Neuronal stem cell (in vitro differentiated cells): ENCODE measurements around the gene PRIMPOL.
"Not testable (repeated sequence)": the region's sequence is repeated elsewhere in the genome, so short reads cannot be mapped to it uniquely, and the experiment has no call there.

Source experiments
- DNase-seq: peaks from one replicate; pipeline ENCODE4 v3.0.0-alpha.2; 2013; ENCODE audit warnings: low spot score
- H2AFZ ChIP-seq: one replicate; pipeline ENCODE4 v1.6.1; 2013; ENCODE audit warnings: mild to moderate bottlenecking, low read length, inconsistent platforms
- H2AK5ac ChIP-seq: 2 replicates; pipeline ENCODE4 v1.6.1; 2013; ENCODE audit warnings: low read depth, mild to moderate bottlenecking, inconsistent platforms, low read length, moderate library complexity, mixed read lengths
- H2BK120ac ChIP-seq: 2 replicates; pipeline ENCODE4 v1.6.1; 2013; ENCODE audit warnings: low read depth, mild to moderate bottlenecking, inconsistent platforms, low read length, moderate library complexity, mixed read lengths
- H2BK12ac ChIP-seq: one replicate; pipeline ENCODE4 v1.6.1; 2013; ENCODE audit warnings: low read length, inconsistent platforms
- H2BK15ac ChIP-seq: 2 replicates; pipeline ENCODE4 v1.6.1; 2013; ENCODE audit warnings: mild to moderate bottlenecking, low read length, inconsistent platforms, mixed read lengths
- H2BK5ac ChIP-seq: one replicate; pipeline ENCODE4 v1.6.1; 2013; ENCODE audit warnings: inconsistent platforms, mild to moderate bottlenecking, low read length, moderate library complexity
- H3K14ac ChIP-seq: one replicate; pipeline ENCODE4 v1.6.1; 2013; ENCODE audit warnings: low read length, inconsistent platforms
- H3K18ac ChIP-seq: 2 replicates; pipeline ENCODE4 v1.6.1; 2013; ENCODE audit warnings: low read length, inconsistent platforms
- H3K23ac ChIP-seq: 2 replicates; pipeline ENCODE4 v1.6.1; 2013; ENCODE audit warnings: low read depth, mild to moderate bottlenecking, mixed read lengths, low read length, inconsistent platforms; ENCODE audit not compliant: poor library complexity
- H3K27ac ChIP-seq: replicated peaks from 3 replicates; pipeline ENCODE4 v1.5.1; 2013; ENCODE audit warnings: low read length, inconsistent platforms
- H3K27me3 ChIP-seq, 3 experiments: 2 replicates each; pipeline ENCODE4 v1.6.1; 2013; ENCODE audit warnings: low read length in 3 of 3, mild to moderate bottlenecking in 2 of 3, inconsistent platforms in 1 of 3, low read depth in 1 of 3, mixed read lengths in 1 of 3, moderate library complexity in 1 of 3; ENCODE audit not compliant: control insufficient read depth in 3 of 3, insufficient read depth in 3 of 3
- H3K36me3 ChIP-seq, 2 donors: replicated peaks in 1 of 2; 2 replicates each; pipeline ENCODE4 v1.6.1; 2013; ENCODE audit warnings: low read length in 2 of 2; ENCODE audit not compliant: control insufficient read depth in 2 of 2, insufficient read depth in 2 of 2
- H3K4ac ChIP-seq: 2 replicates; pipeline ENCODE4 v1.6.1; 2013; ENCODE audit warnings: inconsistent platforms, mild to moderate bottlenecking, low read length, moderate library complexity
- H3K4me1 ChIP-seq, 2 donors: 1 replicate in 1 of 2; 2 replicates in 1 of 2; pipeline ENCODE4 v1.6.1; 2013; ENCODE audit warnings: low read length in 2 of 2, low read depth in 1 of 2; ENCODE audit not compliant: control insufficient read depth in 2 of 2, insufficient read depth in 1 of 2
- H3K4me2 ChIP-seq: one replicate; pipeline ENCODE4 v1.6.1; 2013; ENCODE audit warnings: mild to moderate bottlenecking, low read length, inconsistent platforms; ENCODE audit not compliant: insufficient read depth, poor library complexity, severe bottlenecking
- H3K4me3 ChIP-seq, 2 donors: 2 replicates each; pipeline ENCODE4 v1.5.1; 2013; ENCODE audit warnings: low read length in 2 of 2, mild to moderate bottlenecking in 2 of 2, inconsistent platforms in 1 of 2, moderate library complexity in 1 of 2
- H3K79me1 ChIP-seq: one replicate; pipeline ENCODE4 v1.6.1; 2013; ENCODE audit warnings: low read depth, mild to moderate bottlenecking, inconsistent platforms, low read length, moderate library complexity
- H3K9ac ChIP-seq: one replicate; pipeline ENCODE4 v1.6.1; 2013; ENCODE audit warnings: mild to moderate bottlenecking, low read depth, low read length, inconsistent platforms; ENCODE audit not compliant: poor library complexity
- H3K9me3 ChIP-seq, 2 donors: replicated peaks in 1 of 2; 2 replicates each; pipeline versions ENCODE3 to v1.6.1; 2013; ENCODE audit warnings: low read length in 2 of 2, mild to moderate bottlenecking in 2 of 2, inconsistent platforms in 1 of 2, low read depth in 1 of 2, mixed read lengths in 1 of 2, moderate library complexity in 1 of 2; ENCODE audit not compliant: control insufficient read depth in 2 of 2, insufficient read depth in 1 of 2
- H4K8ac ChIP-seq: one replicate; pipeline ENCODE4 v1.6.1; 2013; ENCODE audit warnings: low read depth, mild to moderate bottlenecking, inconsistent platforms, low read length, moderate library complexity
- H4K91ac ChIP-seq: one replicate; pipeline ENCODE4 v1.6.1; 2013; ENCODE audit warnings: low read length, low read depth, mild to moderate bottlenecking, inconsistent platforms; ENCODE audit not compliant: poor library complexity
- WGBS, 2 donors: extraction: QIAGEN DNeasy Blood & Tissue Kit; methylation state at CpG; one replicate each; pipeline ENCODE4 v1.1.7; 2013; ENCODE audit warnings: missing lambda C conversion rate in 2 of 2, mixed read lengths in 1 of 2; ENCODE audit not compliant: insufficient read length in 2 of 2, insufficient replicate concordance in 1 of 2; ENCODE audit errors: extremely low coverage in 2 of 2; 5-methylcytosine and 5-hydroxymethylcytosine counted together

Gene PRIMPOL

GRCh38 chr4:184732126-184732525, 82.6 kb downstream of the PRIMPOL start:
- no peak overlapping the region for H3K14ac ChIP-seq
- H4K8ac ChIP-seq = no peak overlapping the region
- no peak for DNase-seq
- no CpG with 5 or more reads among the region's 4 CpGs for WGBS, 2 donors
- H3K9ac ChIP-seq = no peak overlapping the region
- no peak overlapping the region for H2AK5ac ChIP-seq
- no peak overlapping the region for H2BK12ac ChIP-seq
- peaks cover 9% of the 10 kb centered on the region for H3K79me1 ChIP-seq
- no peak overlapping the region for H2BK120ac ChIP-seq
- H3K9me3 ChIP-seq = peaks cover 0 to 7% of the 10 kb centered on the region in 2 donors
- H3K4me3 ChIP-seq = peak overlapping the region in 1 of 2 donors; percentile 89
- H3K4ac ChIP-seq = no peak overlapping the region
- H3K4me1 ChIP-seq = peaks cover 3 to 10% of the 10 kb centered on the region in 2 donors
- no peaks in the 10 kb centered on the region for H3K27me3 ChIP-seq
- peaks cover 19 to 53% of the 10 kb centered on the region in 2 donors for H3K36me3 ChIP-seq
- no peak overlapping the region for H3K18ac ChIP-seq
- no peak overlapping the region for H3K27ac ChIP-seq
- H3K23ac ChIP-seq = no peak overlapping the region
- no peak overlapping the region for H2BK15ac ChIP-seq
- peak overlapping the region; percentile 39 for H3K4me2 ChIP-seq
- no peak overlapping the region for H2AFZ ChIP-seq
- H2BK5ac ChIP-seq = no peak overlapping the region
- no peak overlapping the region for H4K91ac ChIP-seq

- no CpG with 5 or more reads among the region's 69 CpGs for WGBS, 2 donors
- peak within 1 kb of the TSS; percentile 62 for H3K23ac ChIP-seq
- no peaks in the 10 kb centered on the region for H3K9me3 ChIP-seq
- H2BK12ac ChIP-seq = no peak within 1 kb of the TSS
- H2BK120ac ChIP-seq = no peak within 1 kb of the TSS
- H3K27me3 ChIP-seq = peaks cover 0 to 4% (median 0%) of the 10 kb centered on the region in 3 experiments
- H4K8ac ChIP-seq = peak within 1 kb of the TSS; percentile 83
- peaks cover 3 to 10% of the 10 kb centered on the region in 2 donors for H3K4me1 ChIP-seq
- H2BK5ac ChIP-seq = no peak within 1 kb of the TSS
- peak within 1 kb of the TSS; percentile 83 for H3K9ac ChIP-seq
- peak; percentile 99 for DNase-seq
- H2AK5ac ChIP-seq = no peak within 1 kb of the TSS
- peak within 1 kb of the TSS; percentile 79 for H3K18ac ChIP-seq
- peak within 1 kb of the TSS; percentile 89 to 98 for H3K4me3 ChIP-seq
- peaks cover 6 to 36% of the 10 kb centered on the region in 2 donors for H3K36me3 ChIP-seq
- no peak within 1 kb of the TSS for H3K14ac ChIP-seq
- no peak within 1 kb of the TSS for H4K91ac ChIP-seq
- H3K27ac ChIP-seq = peak within 1 kb of the TSS; percentile 67
- peak within 1 kb of the TSS; percentile 88 for H2AFZ ChIP-seq
- H3K4me2 ChIP-seq = peak within 1 kb of the TSS; percentile 63
- H2BK15ac ChIP-seq = no peak within 1 kb of the TSS
- no peak within 1 kb of the TSS for H3K4ac ChIP-seq
- peaks cover 9% of the 10 kb centered on the region for H3K79me1 ChIP-seq
These were observed 84.4 kb downstream of the PRIMPOL start, which contains the start of gene CENPU for GRCh38 chr4:184733654-184734524. Gene CENPU, minus strand, starts transcription at chr4:184734096. Its CDS starts 34 bp downstream, at chr4:184734062.

GRCh38 chr4:184734758-184735157, 85.2 kb downstream of the PRIMPOL start:
- Histone ChIP-seq H3K4ac (no peak overlapping the region), H3K14ac (no peak overlapping the region), H3K36me3 (peaks cover 4 to 27% of the 10 kb centered on the region in 2 donors), H3K4me2 (no peak overlapping the region), H3K79me1 (peaks cover 9% of the 10 kb centered on the region), H3K4me3 (peak overlapping the region in 1 of 2 donors; percentile 89), H3K9me3 (no peaks in the 10 kb centered on the region), H4K8ac (no peak overlapping the region), H2BK120ac (no peak overlapping the region), H3K4me1 (peaks cover 3 to 10% of the 10 kb centered on the region in 2 donors), H2AK5ac (no peak overlapping the region), H3K18ac (no peak overlapping the region), H3K23ac (no peak overlapping the region), H3K9ac (no peak overlapping the region), H3K27ac (no peak overlapping the region), H2BK5ac (no peak overlapping the region), H2BK15ac (no peak overlapping the region), H2AFZ (peak overlapping the region; percentile 84), H3K27me3 (peaks cover 0 to 4% (median 0%) of the 10 kb centered on the region in 3 experiments), H4K91ac (no peak overlapping the region), H2BK12ac (no peak overlapping the region)
- DNase-seq = no peak
- WGBS, 2 donors = no CpG with 5 or more reads among the region's 6 CpGs

GRCh38 chr4:184739575-184739974, 90.0 kb downstream of the PRIMPOL start:
- not testable (repeated sequence) for H2BK5ac ChIP-seq, H3K9ac ChIP-seq, H2AFZ ChIP-seq, H3K4ac ChIP-seq, H4K8ac ChIP-seq, H3K9me3 ChIP-seq, H2BK120ac ChIP-seq, H2AK5ac ChIP-seq, H3K14ac ChIP-seq, H3K18ac ChIP-seq, H3K79me1 ChIP-seq, H4K91ac ChIP-seq, H3K27me3 ChIP-seq, H3K23ac ChIP-seq, H3K4me3 ChIP-seq, H3K4me2 ChIP-seq, DNase-seq, H2BK12ac ChIP-seq, H3K36me3 ChIP-seq, H2BK15ac ChIP-seq, H3K27ac ChIP-seq, H3K4me1 ChIP-seq
- no CpG with 5 or more reads among the region's 1 CpG for WGBS, 2 donors
